ENCODE results near the gene SPINT3.

The SPINT3 gene, protein sequence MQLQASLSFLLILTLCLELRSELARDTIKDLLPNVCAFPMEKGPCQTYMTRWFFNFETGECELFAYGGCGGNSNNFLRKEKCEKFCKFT

DNA sequence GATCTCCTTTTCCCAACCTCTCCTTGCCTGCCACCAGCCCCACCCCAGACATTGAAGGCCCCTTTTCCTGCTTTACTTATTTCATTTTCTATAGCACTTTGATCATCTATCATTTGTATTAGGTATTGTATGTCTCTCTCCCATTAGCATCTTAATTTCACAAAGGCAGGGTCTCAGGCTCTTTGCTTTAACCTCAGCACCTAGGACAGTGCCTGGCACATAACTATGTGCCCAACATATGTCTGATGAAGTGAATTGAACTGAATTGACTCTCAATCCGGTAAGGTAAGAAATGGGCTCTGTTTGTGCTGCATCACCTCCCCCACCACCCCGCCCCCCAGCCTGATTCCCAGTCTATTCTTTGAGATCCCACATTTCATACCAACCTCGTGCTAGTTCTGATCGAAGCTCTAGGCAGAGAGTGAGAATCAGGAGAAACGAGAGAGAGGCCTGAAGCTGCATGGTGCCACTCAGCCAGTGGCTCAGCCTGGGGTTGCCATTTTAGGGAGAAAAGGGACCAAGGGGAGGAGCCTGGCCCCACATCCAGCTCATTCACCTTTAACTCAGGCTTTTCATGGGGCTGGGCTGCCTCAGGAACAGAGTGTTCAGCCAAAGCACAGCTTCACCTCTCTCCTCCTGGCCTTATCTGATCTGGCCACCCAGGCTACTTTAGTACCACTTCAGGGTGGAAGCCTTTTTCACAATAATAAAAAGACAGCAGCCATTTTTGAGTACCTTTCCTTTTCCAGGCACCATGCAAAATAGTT lies at the start of gene SPINT3:
Gene SPINT3 (minus strand): TSS at position 476 of the 767 bp plus-strand sequence. CDS start 14 bp downstream, at position 462.
- no peak for DNase-seq

DNA sequence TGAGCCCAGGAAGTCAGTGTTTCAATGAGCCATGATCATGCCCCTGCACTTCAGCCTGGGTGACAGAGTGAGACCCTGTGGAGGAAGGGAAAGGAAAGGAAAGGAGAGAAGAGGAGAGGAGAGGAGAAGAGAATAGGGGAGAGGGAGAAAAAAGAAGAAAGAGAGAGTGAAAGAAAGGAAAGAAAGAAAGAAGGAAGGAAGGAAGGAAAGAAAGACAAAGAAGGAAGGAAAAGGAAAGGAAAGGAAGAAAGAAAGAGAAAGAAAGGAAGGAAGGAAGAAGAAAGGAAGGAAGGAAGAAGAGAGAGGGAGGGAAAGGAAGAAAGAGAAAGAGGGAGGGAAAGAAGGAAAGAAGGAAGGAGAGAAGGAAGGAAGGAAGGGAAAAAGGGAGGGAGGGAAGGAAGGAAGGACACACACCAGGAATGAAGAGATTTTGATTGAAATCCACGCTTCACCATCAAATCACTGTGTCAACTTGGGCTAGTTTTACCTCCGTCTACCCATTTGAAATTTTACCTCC lies 49.4 kb upstream of the SPINT3 start:
- DNase-seq, result no peak

DNA sequence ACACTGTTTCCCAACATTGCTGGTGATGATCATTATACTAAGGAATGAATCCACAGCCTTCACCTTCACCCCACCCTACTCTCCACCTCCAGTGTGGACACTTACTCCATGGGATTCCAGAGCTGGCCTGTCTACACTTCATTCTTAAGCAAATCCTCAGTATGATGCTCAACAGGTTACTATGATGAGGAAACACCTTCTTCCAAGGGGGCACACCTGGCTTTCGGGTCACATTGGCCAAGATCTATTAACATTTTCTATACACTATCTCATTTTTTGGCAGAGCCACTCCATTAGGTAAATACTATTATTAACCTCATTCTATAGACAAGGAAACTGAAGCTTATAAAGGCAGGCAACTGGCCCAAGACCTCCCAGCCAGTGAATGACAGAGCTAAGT lies 39.8 kb upstream of the SPINT3 start:
- DNase-seq, result no peak

DNA sequence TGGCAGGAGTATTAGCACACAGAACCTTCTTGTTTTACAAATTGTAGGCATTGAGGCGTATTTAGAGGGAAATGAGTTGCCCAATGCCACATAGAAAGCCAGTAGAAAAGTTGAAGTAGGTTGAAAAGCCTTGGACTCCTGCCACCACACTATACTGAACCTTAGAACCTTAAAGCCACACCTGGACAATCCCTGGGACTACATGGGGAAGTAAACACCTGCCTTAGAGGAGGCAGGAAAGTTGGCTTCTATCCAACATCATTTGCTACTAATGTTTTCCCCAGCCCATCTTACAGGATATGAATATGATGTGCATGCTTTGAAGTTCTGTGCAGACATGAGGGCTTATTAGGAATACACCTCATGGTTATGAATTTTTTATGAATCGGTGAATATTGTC lies 37.0 kb upstream of the SPINT3 start:
- peak; percentile 78 for DNase-seq

DNA sequence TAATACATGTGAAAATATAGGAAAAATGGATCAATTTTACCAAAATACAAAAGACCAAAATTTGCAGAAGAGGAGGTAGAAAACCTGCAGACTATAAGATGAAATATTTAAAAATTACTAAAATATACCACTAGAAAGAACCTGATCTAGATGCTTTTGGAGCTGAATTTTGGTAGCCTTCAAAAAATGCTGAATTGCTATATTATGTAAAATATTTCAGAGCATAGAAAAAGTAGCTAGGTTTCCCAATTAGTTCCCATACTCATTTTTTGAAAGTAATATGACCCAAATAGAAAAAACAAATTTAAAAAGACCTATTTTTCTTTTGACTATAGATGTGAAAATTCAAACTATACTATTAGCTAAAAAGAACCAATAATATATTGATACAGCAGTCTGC lies 35.3 kb upstream of the SPINT3 start:
- no peak for DNase-seq

DNA sequence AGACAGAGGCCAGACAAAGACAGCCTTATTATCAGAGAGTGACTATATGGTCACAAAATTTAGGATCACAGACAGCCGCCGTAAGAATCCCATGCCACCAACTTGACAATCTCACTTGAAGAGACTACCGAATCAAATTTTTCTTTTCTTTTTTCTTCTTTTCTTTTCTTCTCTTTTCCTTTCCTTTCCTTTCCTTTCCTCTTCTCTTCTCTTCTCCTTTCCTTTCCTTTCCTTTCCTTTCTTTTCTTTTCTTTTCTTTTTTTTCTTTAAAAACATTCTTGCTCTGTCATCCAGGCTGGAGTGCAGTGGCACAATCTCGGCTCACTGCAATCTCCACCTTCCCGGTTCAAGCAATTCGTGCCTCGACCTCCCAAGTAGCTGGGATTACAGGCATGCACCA lies 33.0 kb upstream of the SPINT3 start:
- no peak for DNase-seq

DNA sequence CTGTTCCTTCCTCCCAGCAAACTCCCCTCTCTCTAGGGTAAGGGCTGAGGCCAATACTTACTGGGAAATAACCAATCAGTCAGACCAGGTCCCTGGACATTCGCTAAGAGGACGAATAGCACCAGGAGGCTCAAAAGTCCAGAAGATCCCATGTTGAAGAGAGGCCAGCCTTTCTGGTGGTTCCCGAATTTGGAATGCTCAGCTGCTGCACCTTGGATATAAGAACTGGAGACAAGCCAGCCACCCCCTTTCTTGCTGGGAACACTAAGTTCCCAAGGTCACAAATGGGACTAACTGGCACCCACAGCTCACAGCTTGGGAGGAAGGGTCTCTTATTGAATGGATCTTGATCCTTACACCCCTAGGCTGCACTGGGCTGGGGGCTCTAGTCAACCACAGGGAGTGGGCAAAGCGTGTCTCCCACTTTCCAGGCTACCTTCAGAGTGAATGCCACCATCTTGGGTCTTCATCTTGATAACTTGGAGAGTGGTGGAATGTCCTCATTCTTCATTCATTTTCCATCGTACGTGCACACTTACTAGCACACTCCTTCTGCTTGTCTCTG lies 31.9 kb upstream of the SPINT3 start, which contains the start of gene EPPIN:
Gene EPPIN (minus strand): TSS at position 196 of the 565 bp plus-strand sequence. CDS start 44 bp downstream, at position 152.
- DNase-seq, result no peak

DNA sequence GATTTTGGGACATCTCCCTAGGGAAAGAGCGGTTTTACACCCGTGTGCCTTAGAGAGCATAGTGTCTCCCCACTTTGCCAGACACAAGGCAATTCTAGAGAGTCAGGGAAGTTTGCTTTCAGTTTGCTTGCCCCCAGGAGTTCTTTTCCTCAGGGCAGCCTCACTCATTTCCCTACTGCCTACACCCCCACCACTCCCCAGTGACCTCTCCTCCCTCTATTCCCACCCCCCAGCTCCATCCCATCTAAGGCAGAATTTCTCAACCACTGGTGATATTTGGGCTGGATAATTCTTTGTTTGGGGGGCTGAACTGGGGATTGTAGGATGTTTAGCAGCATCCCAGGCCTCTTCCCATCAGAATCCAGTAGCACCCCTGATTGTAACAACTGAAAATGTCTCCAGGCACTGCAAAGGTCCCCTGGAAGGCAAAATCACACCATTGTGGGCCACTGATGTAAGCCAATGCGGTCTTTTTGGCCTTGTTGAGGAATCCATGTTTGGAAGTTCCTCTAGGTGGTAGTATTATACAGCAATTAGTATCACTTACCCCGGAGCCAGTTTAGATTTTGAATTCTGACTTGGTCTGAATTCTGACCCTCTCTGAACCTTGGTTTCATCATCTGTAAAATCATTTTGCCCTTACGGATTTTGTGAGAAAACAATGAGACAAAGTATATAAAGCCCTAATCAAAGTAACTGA lies 30.5 kb upstream of the SPINT3 start:
- peak; percentile 9 for DNase-seq

DNA sequence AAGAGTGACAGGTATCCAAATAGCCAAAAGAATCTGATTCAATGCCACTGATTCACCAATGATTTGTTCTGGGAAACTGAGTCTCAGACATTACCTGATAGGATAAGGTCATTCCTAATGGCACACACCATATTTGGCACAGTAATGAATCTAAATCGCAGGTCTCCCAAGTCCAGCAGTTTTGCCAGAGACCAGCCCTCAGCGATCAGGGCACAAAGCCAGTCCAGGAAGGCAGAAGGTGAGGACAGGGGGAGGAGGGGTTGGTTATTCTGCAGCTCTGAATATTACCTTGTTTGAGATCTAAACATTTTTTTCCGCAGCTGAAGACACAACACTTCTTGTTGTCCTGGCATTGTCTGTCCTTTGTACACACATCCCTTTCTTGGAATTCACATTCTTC lies 29.9 kb upstream of the SPINT3 start:
- no peak for DNase-seq

DNA sequence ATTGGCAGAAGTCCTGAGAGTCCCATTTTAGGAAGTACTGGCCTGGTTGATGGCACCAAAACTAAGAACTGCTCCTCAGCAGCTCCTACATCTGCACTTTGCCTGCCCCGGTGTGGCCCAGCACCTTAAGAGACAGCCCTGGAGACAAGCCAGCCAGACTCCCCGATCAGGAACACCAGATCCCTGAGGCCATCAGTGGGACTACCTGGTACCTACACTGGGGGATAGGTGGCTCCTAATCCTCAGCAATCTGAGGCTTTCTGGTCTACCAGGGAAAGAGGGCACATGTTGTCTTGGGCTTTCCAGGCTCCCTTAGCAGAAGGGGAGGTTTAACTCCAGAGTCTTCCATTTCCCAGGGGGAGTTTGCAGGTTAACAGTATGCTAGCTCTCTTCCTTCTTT lies 24.0 kb upstream of the SPINT3 start, which contains the start of gene WFDC6:
Gene WFDC6 (minus strand): TSS at position 101 of the 400 bp plus-strand sequence. CDS start 75 bp downstream, at position 26.
- no peak for DNase-seq

DNA sequence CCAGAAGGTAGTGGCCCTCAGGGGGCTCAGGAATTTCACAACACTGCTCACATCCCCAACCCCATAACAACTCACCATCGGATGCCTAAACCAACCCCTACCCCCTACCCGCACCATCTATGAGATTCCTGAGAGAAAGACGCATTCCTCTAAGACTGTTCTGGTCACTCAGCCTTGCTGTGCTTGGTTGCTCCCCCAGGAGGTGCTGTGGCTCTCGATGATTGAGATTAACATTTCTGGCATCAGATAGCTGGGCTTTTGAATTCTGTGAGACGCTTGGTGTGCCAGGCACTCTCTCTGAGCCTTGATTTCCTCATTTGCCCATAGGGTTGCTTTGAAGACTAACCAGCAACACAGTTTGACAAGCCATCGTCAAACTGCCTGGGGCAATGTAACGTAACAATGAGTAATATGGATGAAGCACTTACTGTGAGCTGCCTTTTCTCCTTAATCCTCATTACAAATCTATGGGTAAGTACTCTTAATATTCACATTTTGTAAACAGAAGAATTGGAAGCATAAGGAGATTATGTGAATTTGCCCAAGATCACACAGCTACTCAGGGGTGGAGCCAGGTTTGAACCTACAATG lies 22.9 kb upstream of the SPINT3 start:
- no peak for DNase-seq

DNA sequence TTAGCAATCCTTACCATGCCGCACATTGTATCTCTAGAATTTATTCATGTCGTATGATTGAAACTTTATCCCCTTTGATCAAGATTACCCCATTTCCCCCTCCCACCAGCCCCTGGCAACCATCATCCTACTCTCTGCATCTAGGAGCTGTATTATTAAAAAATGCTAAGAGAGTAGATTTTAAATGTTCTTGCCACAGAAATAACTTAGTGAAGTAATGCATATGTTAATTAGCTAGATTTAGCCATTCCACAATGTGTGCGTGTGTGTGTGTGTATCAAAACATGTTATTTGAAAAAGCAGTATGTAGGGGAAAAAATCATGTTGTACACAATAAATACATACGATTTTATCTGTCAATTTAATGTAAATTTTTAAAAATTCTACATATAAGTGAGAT lies 11.9 kb upstream of the SPINT3 start:
- DNase-seq, result no peak

DNA sequence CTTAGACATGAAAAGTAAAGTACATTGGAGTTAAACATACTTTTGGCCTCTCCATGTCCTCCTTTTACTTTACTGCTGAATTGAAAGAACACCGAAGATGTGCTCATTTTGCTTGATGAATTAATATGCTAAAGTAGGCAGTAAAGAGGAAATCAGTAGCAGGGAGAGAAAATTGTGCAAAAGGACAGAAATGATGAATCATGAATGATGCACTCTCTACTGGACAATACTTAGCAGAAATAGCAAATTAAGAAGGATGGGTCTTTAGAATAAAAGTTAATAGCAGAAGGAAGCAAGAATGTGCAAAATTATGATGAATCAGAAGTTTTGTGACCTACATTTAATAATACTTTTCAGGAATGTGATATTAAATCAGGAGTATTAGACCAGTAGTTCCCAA lies 8.4 kb upstream of the SPINT3 start:
- DNase-seq, result no peak

DNA sequence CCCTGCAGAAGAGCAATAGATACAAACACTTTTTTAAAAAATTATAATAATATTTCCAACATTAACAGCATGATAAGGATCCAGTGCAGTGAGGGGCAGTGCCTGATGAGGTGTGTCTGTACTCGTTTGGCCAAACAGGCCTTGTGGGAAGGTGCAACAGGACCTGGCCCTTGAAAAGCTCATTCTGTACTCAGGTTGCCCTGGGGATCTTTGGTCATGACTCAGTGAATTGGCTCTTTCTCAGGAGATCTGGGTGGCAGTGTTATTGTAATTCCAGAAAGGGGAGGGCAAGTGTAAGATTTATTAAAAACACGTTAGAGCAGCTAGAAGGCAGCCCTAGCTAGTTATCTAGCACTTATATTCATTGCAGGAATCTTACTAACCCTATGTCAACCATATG lies 2.9 kb upstream of the SPINT3 start:
- DNase-seq, result no peak

DNA sequence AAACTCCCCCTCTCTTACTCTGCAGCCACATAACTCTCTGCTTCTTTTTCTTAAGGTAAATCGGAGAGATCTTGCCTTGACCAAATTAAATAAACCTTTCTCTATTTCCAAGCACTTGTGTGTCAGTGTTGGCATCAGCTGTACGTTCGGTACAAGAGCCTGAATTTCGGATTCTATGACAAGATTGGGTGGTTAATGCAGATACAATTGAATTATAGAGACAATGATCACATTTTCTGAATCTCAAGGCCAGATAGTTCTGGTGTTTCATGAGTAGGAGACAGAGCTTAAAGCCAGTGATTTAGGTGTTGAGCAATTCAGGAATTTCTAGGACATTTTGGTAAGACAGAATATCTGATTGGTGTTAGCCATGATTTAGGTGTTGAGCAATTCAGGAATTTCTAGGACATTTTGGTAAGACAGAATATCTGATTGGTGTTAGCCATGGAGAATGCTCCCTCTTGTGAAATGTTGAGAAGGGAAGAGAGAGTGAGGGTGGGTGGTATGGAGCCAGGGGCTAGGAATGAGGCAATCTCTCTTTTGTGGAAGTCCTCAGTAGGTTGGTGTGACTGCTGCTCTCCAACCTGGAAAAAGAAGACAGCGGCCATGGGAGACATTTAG lies 5.1 kb downstream of the SPINT3 start:
- DNase-seq, result no peak

DNA sequence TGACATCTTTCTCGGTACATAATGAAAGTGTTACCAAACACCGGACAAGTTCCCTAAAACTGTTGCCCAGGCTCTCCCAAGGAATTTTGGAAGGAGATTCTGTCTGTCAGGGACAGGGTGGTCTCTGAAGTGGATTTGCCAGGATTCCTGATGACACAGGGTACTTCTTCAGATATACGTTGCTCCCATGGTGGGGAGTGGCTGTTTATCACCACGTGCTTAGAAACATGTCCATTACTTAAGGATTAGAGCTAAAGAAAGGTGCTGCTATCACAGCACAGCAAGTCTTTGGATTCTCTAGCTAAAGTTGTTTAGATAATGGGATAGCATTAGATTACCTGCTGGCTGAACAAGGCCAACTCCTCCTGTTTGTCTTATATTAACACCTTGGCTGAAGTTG lies 6.3 kb downstream of the SPINT3 start:
- no peak for DNase-seq

DNA sequence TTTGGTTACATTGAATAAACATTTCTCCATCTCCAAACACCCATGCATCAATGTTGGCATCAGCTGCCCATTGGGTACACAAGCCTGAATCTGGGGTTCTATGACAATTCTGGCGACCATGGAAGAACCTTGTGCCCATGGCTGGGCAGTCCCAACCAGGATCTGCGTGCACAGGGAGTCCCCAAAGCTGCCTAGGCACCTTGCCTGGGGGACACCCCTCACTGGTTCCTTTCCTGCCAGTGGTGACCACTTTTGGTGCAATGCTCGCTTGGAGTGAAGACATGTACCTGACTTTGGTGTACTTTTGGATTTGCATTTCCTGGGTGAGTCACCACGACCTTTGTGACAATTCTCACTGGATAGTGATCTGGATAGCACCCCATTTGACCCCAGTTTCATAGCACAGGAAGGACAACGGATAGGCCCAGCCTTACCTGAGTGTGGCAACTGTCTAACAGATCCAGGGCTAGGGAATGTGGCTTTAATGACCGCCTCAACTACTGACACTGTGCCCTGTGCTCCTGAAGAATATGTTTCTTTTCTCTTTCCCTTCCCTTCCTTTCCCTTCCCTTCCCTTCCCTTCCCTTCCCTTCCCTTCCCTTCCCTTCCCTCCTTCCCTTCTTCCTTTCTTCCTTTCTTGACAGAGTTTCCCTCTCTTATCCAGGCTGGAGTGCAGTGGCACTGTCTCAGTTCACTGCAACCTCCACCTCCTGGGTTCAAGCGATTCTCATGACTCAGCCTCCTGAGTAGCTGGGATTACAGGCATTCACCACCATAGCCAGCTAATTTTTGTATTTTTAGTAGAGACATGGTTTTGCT lies 7.1 kb downstream of the SPINT3 start:
- DNase-seq, result no peak

DNA sequence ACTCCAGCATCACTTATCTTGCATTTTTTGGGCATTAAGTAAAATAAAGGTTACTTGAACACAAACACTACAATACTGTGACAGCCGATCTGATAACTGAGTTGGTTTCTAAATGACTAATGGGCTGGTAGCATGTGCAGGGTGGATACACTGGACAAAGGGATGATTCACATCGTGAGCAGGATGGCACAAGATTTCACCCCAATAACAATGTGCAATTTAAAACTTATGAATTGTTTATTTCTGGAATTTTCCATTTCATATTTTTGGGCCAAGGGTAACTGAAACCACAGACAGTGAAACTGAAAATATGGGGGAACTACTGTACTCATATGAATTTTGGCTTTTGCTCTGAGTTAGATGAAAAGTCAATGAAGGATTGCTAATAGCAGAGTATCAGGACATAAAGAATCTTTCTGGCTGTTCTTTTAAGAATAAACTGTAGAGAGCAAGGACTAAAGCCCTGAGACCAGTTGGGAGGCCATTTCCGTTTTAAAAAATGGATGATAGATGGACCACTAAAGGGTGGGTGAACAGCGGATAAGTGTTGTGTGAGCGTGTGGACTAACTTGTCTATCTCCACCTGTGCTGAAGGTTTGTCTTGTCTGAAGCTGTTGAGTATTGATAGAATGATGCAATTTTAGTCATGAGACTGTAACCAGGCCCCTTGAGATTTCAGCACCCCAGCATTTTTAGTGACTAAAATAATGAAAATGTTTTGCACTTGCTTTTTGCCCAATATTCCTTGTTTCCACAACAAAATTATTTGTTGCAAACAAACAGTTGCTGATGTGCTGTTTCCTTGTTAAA lies 8.2 kb downstream of the SPINT3 start:
- no peak for DNase-seq

DNA sequence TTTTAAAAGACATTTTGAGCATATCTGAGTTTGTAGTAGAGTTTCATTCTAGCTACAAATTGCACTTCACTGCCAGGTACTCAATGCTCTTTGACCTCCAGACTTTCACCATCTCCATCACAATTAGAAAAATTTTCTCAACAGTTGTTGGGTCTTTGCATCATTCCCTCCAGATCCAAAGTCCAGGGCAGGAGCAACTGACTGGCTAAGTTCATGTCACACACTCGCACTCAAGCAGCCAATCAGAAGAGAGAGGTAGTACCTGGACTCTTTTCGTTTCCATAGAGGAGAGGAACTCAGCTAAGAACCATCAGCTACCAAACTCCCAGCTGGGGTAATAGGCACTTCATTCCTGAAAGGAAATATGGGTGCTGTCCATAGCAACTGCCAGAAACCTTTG lies 9.0 kb downstream of the SPINT3 start:
- DNase-seq, result no peak

DNA sequence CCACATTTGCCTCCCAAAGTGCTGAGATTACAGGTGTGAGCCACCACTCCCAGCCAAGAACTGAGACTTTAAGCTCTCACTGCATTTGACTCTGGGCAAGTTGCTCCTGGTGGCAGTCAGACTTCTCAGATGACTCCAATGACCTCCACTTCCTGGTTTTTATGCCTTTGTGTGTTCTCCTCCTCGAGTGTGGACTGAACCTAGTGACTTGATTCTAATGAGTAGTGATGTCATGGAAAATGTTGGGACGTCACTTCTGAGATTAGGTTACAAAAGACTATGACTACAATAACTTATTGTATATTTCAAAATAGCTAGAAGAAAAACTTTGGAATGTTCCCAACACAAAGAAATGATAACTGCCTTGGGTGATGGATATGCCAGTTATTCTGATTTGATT lies 12.0 kb downstream of the SPINT3 start:
- DNase-seq, result no peak

DNA sequence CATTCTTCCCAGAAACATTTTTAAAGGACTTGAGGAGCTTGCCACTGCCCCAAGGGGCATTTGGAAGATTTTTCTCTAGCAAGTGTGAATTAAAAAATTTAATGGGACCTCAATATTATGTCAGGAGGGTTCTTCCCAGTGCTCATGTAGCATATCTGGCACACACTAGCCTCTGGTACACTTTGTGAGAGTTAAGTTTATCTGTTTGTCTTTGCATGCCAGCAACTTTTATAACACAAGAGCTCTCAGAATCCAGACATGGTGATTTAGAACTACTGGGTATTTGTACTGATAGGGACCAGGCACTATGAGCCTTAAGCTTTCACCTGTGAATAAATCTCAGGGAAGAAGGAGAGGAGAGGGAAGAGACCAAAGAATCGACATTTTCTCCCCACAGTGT lies 12.9 kb downstream of the SPINT3 start:
- no peak for DNase-seq

Data from NCI-H2029 (cell line).